Large intestine (tissue), 3 donors: ENCODE data around the gene FAM13A. TPM values are rescaled to one million over a fixed set of nuclear protein-coding genes. Genes with fewer than 3 reads are reported as not detected.
"Not testable (repeated sequence)": the region's sequence is repeated elsewhere in the genome, so short reads cannot be mapped to it uniquely, and the experiment has no call there.

Experiments used
- DNase-seq, 2 donors: peaks; one replicate each; pipeline versions ENCODE4 v3.0.0 to v3.0.0-alpha.2; 2013
- H3K27ac ChIP-seq: one replicate; pipeline ENCODE4 v1.5.1; 2013; ENCODE audit warnings: low read length
- H3K27me3 ChIP-seq: 2 replicates; pipeline ENCODE4 v1.6.1; 2013; ENCODE audit warnings: low read length; ENCODE audit not compliant: control insufficient read depth, insufficient read depth
- H3K36me3 ChIP-seq: 2 replicates; pipeline ENCODE4 v1.6.1; 2013; ENCODE audit warnings: low read length; ENCODE audit not compliant: control insufficient read depth, insufficient read depth
- H3K4me1 ChIP-seq: one replicate; pipeline ENCODE4 v1.6.1; 2013; ENCODE audit warnings: low read length; ENCODE audit not compliant: control insufficient read depth, insufficient read depth
- H3K4me3 ChIP-seq: one replicate; pipeline ENCODE4 v1.5.1; 2013; ENCODE audit warnings: low read length
- H3K9me3 ChIP-seq: one replicate; pipeline ENCODE4 v1.6.1; 2013; ENCODE audit warnings: mild to moderate bottlenecking, low read depth, low read length, moderate library complexity; ENCODE audit not compliant: control insufficient read depth
- WGBS: methylation state at CpG from one replicate; pipeline ENCODE4 v1.1.5; 2013; ENCODE audit warnings: low lambda C conversion rate; ENCODE audit not compliant: insufficient coverage; 5-methylcytosine and 5-hydroxymethylcytosine counted together
- polyA plus RNA-seq: library from polyadenylated mRNA; unstranded; fragments of 120-200 nt; gene quantifications from one replicate; pipeline ENCODE4 v1.2.1, GENCODE V29; 2013

The FAM13A gene
- polyA plus RNA-seq, 1 donor: 151 TPM

GRCh38 chr4:89071311-89071710 is 14.3 kb upstream of the FAM13A start:
- H3K4me1 ChIP-seq: no peaks in the 10 kb centered on the region
- no CpG with 5 or more reads among the region's 3 CpGs for WGBS
- no peak for DNase-seq
- H3K9me3 ChIP-seq: no peaks in the 10 kb centered on the region
- no peaks in the 10 kb centered on the region for H3K27me3 ChIP-seq
- H3K36me3 ChIP-seq: no peaks in the 10 kb centered on the region
- H3K27ac ChIP-seq: no peak overlapping the region
- H3K4me3 ChIP-seq: no peak overlapping the region

GRCh38 chr4:89070041-89070440 is 13.1 kb upstream of the FAM13A start:
- no peaks in the 10 kb centered on the region for H3K27me3 ChIP-seq
- H3K4me1 ChIP-seq: no peaks in the 10 kb centered on the region
- no CpG with 5 or more reads among the region's 2 CpGs for WGBS
- DNase-seq: no peak
- no peak overlapping the region for H3K4me3 ChIP-seq
- no peaks in the 10 kb centered on the region for H3K36me3 ChIP-seq
- no peak overlapping the region for H3K27ac ChIP-seq
- H3K9me3 ChIP-seq: no peaks in the 10 kb centered on the region

- no peaks in the 10 kb centered on the region for H3K36me3 ChIP-seq
- no peak overlapping the region for H3K27ac ChIP-seq
- no peak overlapping the region for H3K4me3 ChIP-seq
- DNase-seq: no peak
- 81% methylated on average over 2 of the region's 2 CpGs for WGBS
- no peaks in the 10 kb centered on the region for H3K9me3 ChIP-seq
- H3K27me3 ChIP-seq: no peaks in the 10 kb centered on the region
- no peaks in the 10 kb centered on the region for H3K4me1 ChIP-seq
Observed at GRCh38 chr4:89069481-89069880, 12.5 kb upstream of the FAM13A start.

- H3K27me3 ChIP-seq: no peaks in the 10 kb centered on the region
- no peak overlapping the region for H3K27ac ChIP-seq
- no peaks in the 10 kb centered on the region for H3K4me1 ChIP-seq
Observed at GRCh38 chr4:89067417-89067816, 10.4 kb upstream of the FAM13A start.

DNA sequence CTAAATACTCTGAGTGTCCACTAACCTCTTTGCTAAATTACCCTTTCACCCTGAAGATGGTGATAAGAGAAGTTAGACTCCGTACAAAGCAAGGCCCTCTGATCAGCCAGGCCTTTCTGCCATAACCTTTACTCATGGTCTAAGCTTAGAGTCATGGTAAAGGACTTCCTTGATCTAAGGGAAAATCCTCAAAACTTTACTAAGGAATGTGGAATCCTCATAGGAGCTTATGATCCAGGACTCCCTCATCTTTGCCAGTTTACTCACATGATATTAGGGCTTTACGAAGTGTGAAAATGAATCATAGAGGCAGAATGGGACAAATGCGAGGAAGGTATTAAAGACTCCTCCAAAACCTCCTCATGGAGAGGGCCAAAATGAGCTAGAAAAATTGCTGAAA is 7.9 kb upstream of the FAM13A start:
- WGBS: 90% methylated on average over 2 of the region's 3 CpGs
- Histone ChIP-seq H3K4me3 (no peak overlapping the region), H3K27ac (no peak overlapping the region), H3K4me1 (no peaks in the 10 kb centered on the region), H3K9me3 (no peaks in the 10 kb centered on the region), H3K36me3 (no peaks in the 10 kb centered on the region), H3K27me3 (no peaks in the 10 kb centered on the region)
- no peak for DNase-seq

More at GRCh38 chr4:89067417-89067816, 10.4 kb upstream of the FAM13A start:
- Histone ChIP-seq H3K36me3 (no peaks in the 10 kb centered on the region), H3K9me3 (no peaks in the 10 kb centered on the region), H3K4me3 (no peak overlapping the region)
- DNase-seq: no peak

DNA sequence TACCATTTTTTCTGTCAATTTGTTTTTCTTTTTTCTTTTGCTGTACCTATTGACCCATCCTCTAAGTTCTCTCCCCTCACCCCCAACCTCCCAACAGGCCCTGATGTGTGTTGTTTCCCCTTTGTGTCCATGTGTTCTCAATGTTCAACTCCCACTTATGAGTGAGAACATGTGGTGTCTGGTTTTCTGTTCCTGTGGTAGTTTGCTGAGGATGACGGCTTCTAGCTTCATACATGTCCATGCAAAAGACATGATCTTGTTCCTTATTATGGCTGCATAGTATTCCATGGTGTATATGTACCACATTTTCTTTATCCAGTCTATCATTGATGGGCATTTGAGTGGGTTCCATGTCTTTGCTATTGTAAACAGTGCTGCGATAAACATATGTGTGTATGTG is 859 bp upstream of the FAM13A start:
- H3K36me3 ChIP-seq, DNase-seq, H3K27me3 ChIP-seq, H3K4me1 ChIP-seq, H3K27ac ChIP-seq, H3K4me3 ChIP-seq, H3K9me3 ChIP-seq: not testable (repeated sequence)
- WGBS: no CpG with 5 or more reads among the region's 2 CpGs

DNA sequence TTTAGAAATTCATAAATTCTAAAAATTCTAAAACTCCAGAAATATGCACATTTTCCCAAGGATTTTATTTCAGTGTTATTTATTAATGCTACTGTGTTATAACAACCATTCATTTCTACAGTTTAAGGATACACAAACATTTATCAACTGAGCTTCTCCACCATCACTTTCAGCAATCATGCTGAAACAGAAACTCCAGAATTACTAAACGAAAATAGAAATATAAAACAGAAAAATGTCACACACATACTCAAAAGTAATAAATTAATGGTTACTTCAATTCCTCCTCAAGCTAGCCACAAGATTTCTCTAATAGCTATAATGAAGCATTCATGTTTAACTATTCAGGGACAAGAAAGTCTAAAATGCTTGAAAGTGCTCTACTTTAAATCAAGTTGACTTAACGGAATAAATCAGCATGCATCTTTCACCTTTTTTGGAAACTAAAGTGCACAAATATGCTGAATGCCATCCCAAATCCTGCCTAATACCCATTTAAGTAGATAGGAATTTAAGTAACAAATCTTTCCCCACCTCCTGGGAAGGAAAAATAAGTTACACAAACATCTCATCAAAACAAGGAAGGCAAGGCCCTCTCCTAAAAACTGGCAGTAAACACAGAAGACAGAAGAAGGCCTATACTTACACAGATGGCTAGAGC is 563 bp downstream of the FAM13A start:
- Histone ChIP-seq H3K27ac (peak overlapping the region; percentile 63), H3K4me1 (peaks cover 8% of the 10 kb centered on the region), H3K36me3 (no peaks in the 10 kb centered on the region), H3K27me3 (no peaks in the 10 kb centered on the region), H3K9me3 (no peaks in the 10 kb centered on the region), H3K4me3 (peak overlapping the region; percentile 49)
- 0% methylated on average over 1 of the region's 2 CpGs for WGBS
- DNase-seq: peak in 1 of 2 donors; percentile 6

GRCh38 chr4:89055157-89056080 is 1.6 kb downstream of the FAM13A start:
- Histone ChIP-seq H3K4me1 (peaks cover 8% of the 10 kb centered on the region), H3K27me3 (no peaks in the 10 kb centered on the region), H3K27ac (no peak overlapping the region), H3K36me3 (no peaks in the 10 kb centered on the region), H3K4me3 (peak overlapping the region; percentile 24), H3K9me3 (no peaks in the 10 kb centered on the region)
- WGBS: 75% methylated on average over 1 of the region's 1 CpG
- peak in 1 of 2 donors; percentile 13 for DNase-seq

DNA sequence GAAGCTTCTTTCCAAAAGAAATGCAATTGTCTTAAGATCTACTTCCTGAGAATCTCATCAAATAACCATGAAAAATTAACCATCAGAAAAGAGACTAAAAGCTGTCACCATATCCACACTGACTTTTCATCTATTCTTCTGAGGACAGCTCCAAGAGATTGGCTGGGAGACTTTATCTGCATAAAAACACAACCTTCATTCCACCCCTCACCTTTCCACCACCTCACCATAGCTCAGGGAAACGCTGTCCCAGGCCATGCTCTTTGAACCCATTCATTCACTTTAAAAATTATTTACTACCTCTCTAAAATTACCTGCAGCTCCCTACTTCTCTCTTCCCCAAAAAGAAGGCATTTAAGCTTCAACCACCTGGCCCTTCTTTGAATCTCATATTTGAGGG is 2.4 kb downstream of the FAM13A start:
- Histone ChIP-seq H3K4me3 (no peak overlapping the region), H3K36me3 (no peaks in the 10 kb centered on the region), H3K9me3 (no peaks in the 10 kb centered on the region), H3K4me1 (peaks cover 8% of the 10 kb centered on the region), H3K27ac (no peak overlapping the region), H3K27me3 (no peaks in the 10 kb centered on the region)
- WGBS: no CpG with 5 or more reads among the region's 1 CpG
- peak in 1 of 2 donors; percentile 6 for DNase-seq

GRCh38 chr4:89049853-89050252 is 7.1 kb downstream of the FAM13A start:
- Histone ChIP-seq H3K27me3 (no peaks in the 10 kb centered on the region), H3K4me3 (no peak overlapping the region), H3K36me3 (no peaks in the 10 kb centered on the region), H3K27ac (no peak overlapping the region), H3K4me1 (peaks cover 5% of the 10 kb centered on the region), H3K9me3 (no peaks in the 10 kb centered on the region)
- WGBS: no CpG with 5 or more reads among the region's 2 CpGs
- no peak for DNase-seq
